B cell (primary cell): ENCODE results near the gene TMEM37.

Experiments used
- EZH2 ChIP-seq: IDR thresholded peaks from 2 replicates; pipeline ENCODE4 v1.6.1; 2012; ENCODE audit warnings: borderline replicate concordance, low read depth, mild to moderate bottlenecking, moderate library complexity, low read length; ENCODE audit not compliant: insufficient read depth, poor library complexity, severe bottlenecking
- TF ChIP-seq, protein P1 (sequence below): fragments of 200-600 bp; IDR thresholded peaks from one replicate; pipeline ENCODE4 v1.8.0; 2022; ENCODE audit warnings: antibody characterized with exemption, mild to moderate bottlenecking

DNA sequence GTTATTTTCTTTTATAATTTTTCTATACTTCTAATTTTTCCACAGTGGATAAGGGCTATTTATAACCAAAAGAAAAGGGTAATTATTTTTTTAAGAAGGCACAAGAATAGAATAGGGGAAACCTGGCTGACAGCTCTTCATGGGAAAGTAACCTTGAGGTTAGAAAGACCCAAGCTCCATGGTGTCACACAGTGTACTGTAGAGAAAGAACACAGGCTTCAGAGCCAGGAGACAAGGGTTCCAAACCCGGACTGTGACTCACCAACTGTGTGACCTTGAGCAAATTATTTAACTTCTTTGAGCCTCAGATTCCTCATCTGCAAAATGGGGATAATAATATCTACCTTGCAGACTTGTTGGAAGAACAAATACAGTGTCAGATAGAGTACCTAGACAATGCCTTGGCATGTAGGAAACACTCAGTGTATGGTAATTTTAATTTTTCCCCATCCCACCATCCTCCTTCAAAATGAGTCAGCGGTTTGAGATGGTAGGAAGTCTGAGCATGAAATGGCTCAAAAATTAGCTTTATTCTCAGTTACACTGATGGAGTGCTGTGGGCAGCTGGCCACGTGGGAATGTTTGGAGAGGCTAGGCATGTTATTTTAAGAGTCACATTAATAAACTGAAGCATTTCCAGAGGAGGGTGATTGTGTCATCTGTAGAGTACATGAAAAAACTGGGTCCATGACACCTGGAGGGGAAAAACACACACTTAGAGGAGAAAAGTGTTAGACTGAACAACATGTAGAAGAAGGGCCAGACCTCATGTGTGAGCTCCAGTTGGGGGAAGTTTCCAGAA lies 36.7 kb downstream of the TMEM37 start:
- TF ChIP-seq, protein P1, sequence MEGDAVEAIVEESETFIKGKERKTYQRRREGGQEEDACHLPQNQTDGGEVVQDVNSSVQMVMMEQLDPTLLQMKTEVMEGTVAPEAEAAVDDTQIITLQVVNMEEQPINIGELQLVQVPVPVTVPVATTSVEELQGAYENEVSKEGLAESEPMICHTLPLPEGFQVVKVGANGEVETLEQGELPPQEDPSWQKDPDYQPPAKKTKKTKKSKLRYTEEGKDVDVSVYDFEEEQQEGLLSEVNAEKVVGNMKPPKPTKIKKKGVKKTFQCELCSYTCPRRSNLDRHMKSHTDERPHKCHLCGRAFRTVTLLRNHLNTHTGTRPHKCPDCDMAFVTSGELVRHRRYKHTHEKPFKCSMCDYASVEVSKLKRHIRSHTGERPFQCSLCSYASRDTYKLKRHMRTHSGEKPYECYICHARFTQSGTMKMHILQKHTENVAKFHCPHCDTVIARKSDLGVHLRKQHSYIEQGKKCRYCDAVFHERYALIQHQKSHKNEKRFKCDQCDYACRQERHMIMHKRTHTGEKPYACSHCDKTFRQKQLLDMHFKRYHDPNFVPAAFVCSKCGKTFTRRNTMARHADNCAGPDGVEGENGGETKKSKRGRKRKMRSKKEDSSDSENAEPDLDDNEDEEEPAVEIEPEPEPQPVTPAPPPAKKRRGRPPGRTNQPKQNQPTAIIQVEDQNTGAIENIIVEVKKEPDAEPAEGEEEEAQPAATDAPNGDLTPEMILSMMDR = no peak
- TF ChIP-seq EZH2 = no peak
